HG03378 (cell line): ENCODE data around the gene GNAI2.

Source experiments
- ATAC-seq: cut with Tn5 transposase; IDR thresholded peaks from one replicate; pipeline ENCODE4 v1.9.1; 2021; ENCODE audit warnings: mild to moderate bottlenecking, moderate library complexity; ENCODE audit not compliant: unreplicated experiment

The GNAI2 gene

GRCh38 chr3:50235716-50236483, at the start of gene GNAI2:
Gene GNAI2, plus strand, starts transcription at chr3:50236204. Its CDS starts 132 bp downstream, at chr3:50236336.
- peak; percentile 93 for ATAC-seq

- no peak for ATAC-seq
Observed at GRCh38 chr3:50187750-50188149, 48.3 kb upstream of the GNAI2 start.

GRCh38 chr3:50189274-50189673, 46.7 kb upstream of the GNAI2 start:
- no peak for ATAC-seq

- no peak for ATAC-seq
Observed at GRCh38 chr3:50189989-50190388, 46.0 kb upstream of the GNAI2 start.

- ATAC-seq, result no peak
Observed at GRCh38 chr3:50190936-50191660, 44.9 kb upstream of the GNAI2 start, which contains the start of gene GNAT1. Gene GNAT1, plus strand, starts transcription at chr3:50191610. Its CDS starts 116 bp downstream, at chr3:50191726.

- no peak for ATAC-seq
Observed at GRCh38 chr3:50192124-50192523, 43.9 kb upstream of the GNAI2 start.

DNA sequence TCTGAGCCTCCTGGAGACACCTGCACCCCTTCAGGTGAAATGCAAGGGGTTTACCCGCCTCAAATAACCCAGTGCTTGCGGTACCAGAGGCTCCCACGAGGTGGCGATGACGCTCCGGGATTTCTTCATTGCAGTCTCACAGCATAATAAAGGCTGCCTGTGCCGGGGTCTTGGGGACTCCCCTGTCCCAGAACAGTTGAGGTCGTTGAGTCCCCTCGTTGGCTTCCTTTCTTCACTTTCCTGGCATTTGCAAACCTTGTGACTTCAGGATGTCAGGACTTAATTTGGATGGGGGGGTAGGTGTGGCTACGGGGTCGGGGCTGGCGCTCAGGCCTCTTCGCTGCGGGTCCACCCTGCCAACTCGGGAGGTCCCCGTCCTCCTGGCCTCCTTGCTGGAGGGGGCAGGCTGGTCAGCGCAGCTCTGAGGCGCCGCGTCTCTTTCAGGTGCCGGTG, 43.3 kb upstream of the GNAI2 start:
- ATAC-seq, result no peak

- ATAC-seq, result no peak
Observed at GRCh38 chr3:50193286-50193685, 42.7 kb upstream of the GNAI2 start.

- no peak for ATAC-seq
Observed at GRCh38 chr3:50193746-50194127, 42.3 kb upstream of the GNAI2 start.

DNA sequence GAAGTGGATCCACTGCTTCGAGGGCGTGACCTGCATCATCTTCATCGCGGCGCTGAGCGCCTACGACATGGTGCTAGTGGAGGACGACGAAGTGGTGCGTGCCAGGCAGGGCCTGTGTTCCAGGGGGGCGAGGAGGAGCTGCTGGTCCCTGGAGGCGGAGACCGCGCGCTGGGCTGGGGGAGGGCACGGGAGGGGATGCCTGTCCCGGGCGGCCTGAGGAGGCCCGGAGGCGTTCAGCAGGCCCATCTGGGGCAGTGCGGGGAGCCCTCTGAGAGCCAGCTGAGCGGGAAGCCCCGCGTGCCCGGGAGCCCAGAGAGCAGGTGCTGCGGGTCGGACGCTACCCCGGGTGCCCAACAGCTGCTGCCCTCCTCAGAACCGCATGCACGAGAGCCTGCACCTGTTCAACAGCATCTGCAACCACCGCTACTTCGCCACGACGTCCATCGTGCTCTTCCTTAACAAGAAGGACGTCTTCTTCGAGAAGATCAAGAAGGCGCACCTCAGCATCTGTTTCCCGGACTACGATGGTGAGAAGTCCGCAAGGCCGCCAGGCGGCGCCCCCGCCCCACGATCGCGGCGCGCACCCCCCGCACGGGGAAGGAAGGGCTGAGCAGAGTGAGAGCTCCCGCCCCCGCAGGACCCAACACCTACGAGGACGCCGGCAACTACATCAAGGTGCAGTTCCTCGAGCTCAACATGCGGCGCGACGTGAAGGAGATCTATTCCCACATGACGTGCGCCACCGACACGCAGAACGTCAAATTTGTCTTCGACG, 41.7 kb upstream of the GNAI2 start:
- no peak for ATAC-seq

GRCh38 chr3:50194903-50195500, 41.0 kb upstream of the GNAI2 start:
- ATAC-seq, result no peak

DNA sequence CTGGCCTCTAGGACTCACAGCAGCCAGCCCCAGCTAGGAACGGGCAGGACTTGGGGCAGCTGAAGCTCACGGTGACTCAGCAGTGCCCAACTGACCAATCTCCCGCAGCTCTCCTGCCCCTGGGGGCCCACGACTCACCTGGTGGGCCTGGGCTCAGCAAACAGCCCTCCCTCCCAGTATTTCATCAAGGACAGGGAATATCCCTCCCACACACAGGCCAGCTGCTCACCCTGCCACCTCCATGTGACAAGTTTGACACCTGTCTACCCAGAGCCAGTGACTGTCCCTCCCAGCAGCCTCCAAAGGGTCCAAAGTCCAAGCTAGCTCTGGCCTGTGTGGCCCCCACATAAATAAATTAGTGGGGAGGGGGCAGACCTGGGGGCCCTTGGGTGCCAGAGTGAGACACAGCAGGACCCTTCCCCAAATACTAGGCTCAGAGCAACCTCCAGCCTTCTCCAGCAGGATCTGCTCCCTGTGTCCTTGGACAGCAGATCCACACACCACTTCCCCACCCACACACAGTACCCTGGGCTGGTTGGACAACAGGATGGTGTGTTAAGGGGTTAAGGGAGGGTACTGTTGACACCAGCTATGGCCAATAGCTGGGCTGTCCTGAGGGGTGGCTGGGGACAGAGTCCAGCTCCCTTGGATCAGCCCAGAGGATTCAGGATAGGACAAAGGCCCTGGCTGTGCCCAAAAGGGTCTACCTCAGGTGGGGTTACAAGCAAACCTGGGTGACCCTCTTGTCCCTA, 40.3 kb upstream of the GNAI2 start:
- ATAC-seq, result no peak

GRCh38 chr3:50196253-50196801, 39.7 kb upstream of the GNAI2 start:
- no peak for ATAC-seq

DNA sequence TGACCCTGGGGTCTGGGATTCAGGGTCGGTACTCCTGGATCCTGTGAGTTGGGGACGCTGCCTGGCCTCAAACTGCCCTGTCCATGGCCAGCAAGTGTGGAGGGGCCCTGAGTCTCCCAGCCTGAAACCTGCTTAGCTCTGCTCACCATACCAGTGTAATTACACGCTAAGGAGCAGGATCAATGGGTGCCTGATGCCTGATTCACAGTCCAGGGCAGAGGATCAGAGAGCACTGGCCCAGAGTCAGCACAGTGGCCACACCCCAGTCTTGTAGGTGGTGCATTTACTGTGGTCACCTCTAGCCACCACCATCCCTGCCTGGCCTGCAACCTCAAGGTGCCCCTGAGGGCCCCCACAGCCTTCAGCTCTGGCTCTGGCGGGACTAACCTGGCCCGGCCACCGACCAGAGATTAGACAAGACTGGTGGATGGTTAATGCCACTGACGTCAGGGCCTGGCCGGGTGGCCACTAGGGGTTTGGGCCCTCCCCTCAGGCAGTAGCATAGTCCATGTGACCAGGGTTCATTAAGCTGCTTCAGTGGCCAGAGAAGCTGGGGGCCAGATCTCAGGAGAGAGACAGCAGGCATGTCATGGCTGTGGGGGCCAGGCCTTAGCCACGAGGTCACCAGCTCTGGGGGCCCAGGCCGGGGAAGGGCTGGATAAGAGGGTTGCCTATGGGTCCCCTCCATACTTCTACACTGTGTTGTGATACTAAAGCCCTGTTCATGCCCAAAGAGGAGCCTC, 34.3 kb upstream of the GNAI2 start:
- ATAC-seq, result no peak

DNA sequence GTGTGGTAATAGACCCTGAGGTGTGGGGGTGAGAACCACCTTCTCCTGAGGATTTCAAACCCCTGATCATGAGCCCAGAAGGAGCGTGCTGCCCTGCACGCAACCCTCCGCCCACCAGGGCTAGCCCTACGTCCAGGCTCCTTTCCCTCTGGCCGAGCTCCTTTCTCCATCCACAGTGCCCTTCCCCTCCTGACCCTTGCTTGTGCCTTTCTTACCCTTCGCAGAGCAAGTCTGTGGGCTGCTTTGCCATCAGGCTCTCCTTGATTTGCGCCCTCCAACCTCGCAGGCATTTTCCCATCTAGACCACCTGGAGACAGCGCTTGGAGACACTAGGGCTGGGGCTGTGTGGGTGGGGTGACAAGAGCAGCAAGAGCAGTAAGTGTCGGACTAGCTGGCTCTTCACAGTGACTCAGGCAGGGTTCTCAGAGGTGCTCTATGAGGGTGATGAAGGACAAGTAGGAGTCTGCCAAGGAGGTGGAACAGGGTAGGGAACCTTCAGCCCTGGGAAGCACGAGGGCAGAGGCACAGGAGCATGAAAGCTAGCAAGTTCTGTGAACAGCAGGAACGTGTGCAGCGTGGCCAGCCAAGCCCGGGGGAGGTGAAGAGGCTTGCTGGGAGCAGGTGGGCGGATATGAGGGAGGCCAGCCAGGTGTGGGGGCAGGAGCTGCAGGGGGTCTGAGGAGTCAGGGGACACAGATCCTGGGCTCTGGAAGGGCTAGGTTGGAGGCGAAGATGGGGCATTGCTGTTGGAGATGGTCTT, 33.5 kb upstream of the GNAI2 start:
- no peak for ATAC-seq

DNA sequence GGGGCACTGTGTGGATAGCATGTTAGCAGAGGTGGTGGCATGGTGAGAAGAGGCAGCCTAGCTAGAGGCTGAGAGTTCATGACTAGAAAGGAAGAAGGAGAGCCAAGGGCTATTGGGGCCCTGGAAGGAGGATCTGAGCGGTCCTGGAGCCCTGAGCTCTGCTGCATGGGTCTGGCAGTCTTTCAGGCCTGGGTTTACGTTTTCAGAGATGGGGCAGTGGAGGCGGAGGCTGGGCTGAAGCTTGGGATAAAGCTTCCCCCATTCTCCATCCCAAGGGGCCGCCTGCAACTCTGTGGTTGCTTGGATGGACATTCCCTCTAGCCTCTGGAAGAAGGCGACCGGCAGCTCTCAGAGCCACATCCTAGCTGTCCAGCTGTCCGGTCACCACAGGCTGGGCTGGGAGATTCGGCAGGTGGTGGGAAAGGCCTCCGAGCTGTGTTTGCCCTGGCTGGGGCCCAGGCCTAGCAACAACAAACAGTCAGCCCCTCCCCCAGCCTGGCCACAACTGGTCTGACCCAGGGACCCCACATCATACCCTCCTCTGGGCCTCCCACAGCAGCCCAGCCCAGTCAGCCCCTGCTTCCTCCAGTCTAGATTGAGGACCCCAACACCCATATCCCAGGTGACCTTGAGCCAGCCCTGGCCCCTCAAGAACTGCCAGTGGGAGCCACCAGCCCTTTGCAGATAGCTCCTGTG, 32.7 kb upstream of the GNAI2 start:
- ATAC-seq, result no peak

GRCh38 chr3:50203809-50204803, 31.9 kb upstream of the GNAI2 start:
- ATAC-seq, result no peak
